Astrocyte (in vitro differentiated cells and primary cell): ENCODE measurements around the gene CFTR. TPM values are rescaled to one million over a fixed set of nuclear protein-coding genes. Genes with fewer than 3 reads are reported as not detected.

ENCODE experiments used
- DNase-seq: peaks from one replicate; pipeline ENCODE4 v3.0.0-alpha.2; 2010; ENCODE audit warnings: low read depth
- FAIRE-seq: peaks from 2 replicates; lab custom pipeline; 2011; peaks lifted over from hg19 to GRCh38; lab: Jason Lieb, UNC
- H2AFZ ChIP-seq: 2 replicates; pipeline ENCODE4 v1.6.0; 2012; ENCODE audit warnings: low read depth, low read length, inconsistent platforms
- H3K27ac ChIP-seq: 2 replicates; pipeline ENCODE4 v1.5.1; 2011; ENCODE audit warnings: low read depth, low read length, inconsistent platforms
- H3K27me3 ChIP-seq: 2 replicates; pipeline ENCODE4 v1.6.0; 2011; ENCODE audit warnings: low read length, inconsistent platforms; ENCODE audit not compliant: insufficient read depth
- H3K36me3 ChIP-seq: 2 replicates; pipeline ENCODE4 v1.5.1; 2011; ENCODE audit warnings: low read length, inconsistent platforms; ENCODE audit not compliant: insufficient read depth
- H3K4me1 ChIP-seq: 2 replicates; pipeline ENCODE4 v1.5.1; 2011; ENCODE audit warnings: low read length, inconsistent platforms; ENCODE audit not compliant: insufficient read depth
- H3K4me2 ChIP-seq: 2 replicates; pipeline ENCODE4 v1.6.0; 2012; ENCODE audit warnings: low read length, inconsistent platforms
- H3K4me3 ChIP-seq: 2 replicates; pipeline ENCODE4 v1.5.1; 2011; ENCODE audit warnings: low read depth, mild to moderate bottlenecking, low read length, inconsistent platforms; ENCODE audit not compliant: insufficient read depth
- H3K79me2 ChIP-seq: 2 replicates; pipeline ENCODE4 v1.6.0; 2012; ENCODE audit warnings: mild to moderate bottlenecking, low read length, inconsistent platforms; ENCODE audit not compliant: insufficient read depth
- H3K9ac ChIP-seq: 2 replicates; pipeline ENCODE4 v1.6.0; 2012; ENCODE audit warnings: mild to moderate bottlenecking, low read length, inconsistent platforms
- H3K9me3 ChIP-seq: 2 replicates; pipeline ENCODE4 v1.5.1; 2012; ENCODE audit warnings: low read depth, mild to moderate bottlenecking, low read length, inconsistent platforms; ENCODE audit not compliant: insufficient read depth
- H4K20me1 ChIP-seq: 2 replicates; pipeline ENCODE4 v1.6.0; 2012; ENCODE audit warnings: low read length, inconsistent platforms; ENCODE audit not compliant: insufficient read depth
- H3K27ac Mint-ChIP-seq: one replicate; pipeline ENCODE4 v1.8.0; 2021; ENCODE audit warnings: mild to moderate bottlenecking, mixed read lengths; ENCODE audit not compliant: unreplicated experiment
- H3K27me3 Mint-ChIP-seq: one replicate; pipeline ENCODE4 v1.8.0; 2021; ENCODE audit warnings: low read depth, mixed read lengths; ENCODE audit not compliant: unreplicated experiment
- H3K36me3 Mint-ChIP-seq: one replicate; pipeline ENCODE4 v1.8.0; 2021; ENCODE audit warnings: low read depth, mixed read lengths; ENCODE audit not compliant: unreplicated experiment
- H3K4me1 Mint-ChIP-seq: one replicate; pipeline ENCODE4 v1.8.0; 2021; ENCODE audit warnings: low read depth, mixed read lengths; ENCODE audit not compliant: unreplicated experiment
- H3K4me3 Mint-ChIP-seq: one replicate; pipeline ENCODE4 v1.8.0; 2021; ENCODE audit warnings: mild to moderate bottlenecking, moderate library complexity, mixed read lengths; ENCODE audit not compliant: unreplicated experiment
- H3K9me3 Mint-ChIP-seq: one replicate; pipeline ENCODE4 v1.8.0; 2021; ENCODE audit warnings: mild to moderate bottlenecking, mixed read lengths; ENCODE audit not compliant: unreplicated experiment
- CTCF ChIP-seq: IDR thresholded peaks from 2 replicates; pipeline ENCODE4 v1.5.1; 2011; ENCODE audit warnings: low read depth, mild to moderate bottlenecking, inconsistent platforms, low read length, moderate library complexity; ENCODE audit not compliant: insufficient read depth
- EZH2 ChIP-seq: IDR thresholded peaks from 2 replicates; pipeline ENCODE4 v1.6.1; 2012; ENCODE audit warnings: mild to moderate bottlenecking, low read length, inconsistent platforms; ENCODE audit not compliant: insufficient read depth
- total RNA-seq: library from RNA; stranded (reverse); gene quantifications from 2 replicates; pipeline ENCODE4 v1.2.1, GENCODE V29; 2021

The CFTR gene
- total RNA-seq, 1 donor from 2014 or later: 2.5 TPM

GRCh38 chr7:117444646-117445045, 35.2 kb upstream of the CFTR start:
- peaks cover 7% of the 10 kb centered on the region for H3K9me3 Mint-ChIP-seq
- Histone ChIP-seq H3K79me2 (no peaks in the 10 kb centered on the region), H3K9me3 (no peaks in the 10 kb centered on the region), H3K27me3 (no peaks in the 10 kb centered on the region), H3K4me3 (no peak overlapping the region), H3K4me1 (no peaks in the 10 kb centered on the region), H3K9ac (no peak overlapping the region), H3K4me2 (no peak overlapping the region), H4K20me1 (no peaks in the 10 kb centered on the region), H2AFZ (no peak overlapping the region), H3K36me3 (no peaks in the 10 kb centered on the region), H3K27ac (no peak overlapping the region)
- TF ChIP-seq EZH2: no peak
- TF ChIP-seq CTCF: no peak
- H3K36me3 Mint-ChIP-seq: no peaks in the 10 kb centered on the region
- H3K4me1 Mint-ChIP-seq: peaks cover 8% of the 10 kb centered on the region
- DNase-seq: no peak
- H3K27me3 Mint-ChIP-seq: no peaks in the 10 kb centered on the region
- FAIRE-seq: no peak
- H3K27ac Mint-ChIP-seq: no peak overlapping the region
- no peak overlapping the region for H3K4me3 Mint-ChIP-seq

- FAIRE-seq (no peak), DNase-seq (peak; percentile 39)
- no peaks in the 10 kb centered on the region for H3K36me3 ChIP-seq
- H3K4me3 Mint-ChIP-seq: no peak overlapping the region
- no peaks in the 10 kb centered on the region for H3K79me2 ChIP-seq
- no peaks in the 10 kb centered on the region for H3K27me3 ChIP-seq
- H3K36me3 Mint-ChIP-seq: no peaks in the 10 kb centered on the region
- H3K27me3 Mint-ChIP-seq: no peaks in the 10 kb centered on the region
- no peak overlapping the region for H2AFZ ChIP-seq
- H3K4me1 Mint-ChIP-seq: peaks cover 8% of the 10 kb centered on the region
- H3K4me1 ChIP-seq: no peaks in the 10 kb centered on the region
- H3K27ac Mint-ChIP-seq: no peak overlapping the region
- peaks cover 7% of the 10 kb centered on the region for H3K9me3 Mint-ChIP-seq
- no peaks in the 10 kb centered on the region for H3K9me3 ChIP-seq
- H3K4me3 ChIP-seq: no peak overlapping the region
- TF ChIP-seq CTCF (no peak), EZH2 (no peak)
- no peak overlapping the region for H3K27ac ChIP-seq
- no peak overlapping the region for H3K9ac ChIP-seq
- H3K4me2 ChIP-seq: no peak overlapping the region
- no peaks in the 10 kb centered on the region for H4K20me1 ChIP-seq
Observed at GRCh38 chr7:117445206-117445605, 34.6 kb upstream of the CFTR start.

GRCh38 chr7:117446220-117446815, 33.5 kb upstream of the CFTR start:
- H3K27me3 Mint-ChIP-seq: no peaks in the 10 kb centered on the region
- Histone ChIP-seq H3K9ac (no peak overlapping the region), H3K4me1 (no peaks in the 10 kb centered on the region), H2AFZ (no peak overlapping the region), H3K9me3 (no peaks in the 10 kb centered on the region), H4K20me1 (no peaks in the 10 kb centered on the region), H3K79me2 (no peaks in the 10 kb centered on the region), H3K27me3 (no peaks in the 10 kb centered on the region), H3K4me3 (no peak overlapping the region), H3K36me3 (no peaks in the 10 kb centered on the region), H3K4me2 (no peak overlapping the region), H3K27ac (no peak overlapping the region)
- FAIRE-seq (no peak), DNase-seq (no peak)
- no peak overlapping the region for H3K27ac Mint-ChIP-seq
- peaks cover 8% of the 10 kb centered on the region for H3K4me1 Mint-ChIP-seq
- no peaks in the 10 kb centered on the region for H3K36me3 Mint-ChIP-seq
- TF ChIP-seq CTCF (no peak), EZH2 (no peak)
- peaks cover 2% of the 10 kb centered on the region for H3K9me3 Mint-ChIP-seq
- H3K4me3 Mint-ChIP-seq: no peak overlapping the region
